Measurements from ENCODE around the gene KRT24.

Gene KRT24

GRCh38 chr17:40664582-40665333 lies 38.8 kb downstream of the KRT24 start, which contains the start of gene KRT222:
Gene KRT222, minus strand, starts transcription at chr17:40665177. Its CDS starts 78 bp downstream, at chr17:40665099.
- H3K79me2 ChIP-seq (ENCODE audit: insufficient read depth, low read depth): no peaks in the 10 kb centered on the region
- H3K4me3 ChIP-seq (IDR thresholded peaks at IDR 0.05; ENCODE audit: insufficient read depth, low read depth, low read length): no peak within 1 kb of the TSS
- no peak within 1 kb of the TSS for H3K9ac ChIP-seq
- no peak within 1 kb of the TSS for H2AFZ ChIP-seq (ENCODE audit: low read depth)
- no peaks in the 10 kb centered on the region for H3K27me3 ChIP-seq (ENCODE audit: insufficient read depth, low read depth)
- H3K4me1 ChIP-seq (ENCODE audit: low read depth, poor library complexity, severe bottlenecking): no peaks in the 10 kb centered on the region
- no peaks in the 10 kb centered on the region for H3K36me3 ChIP-seq (ENCODE audit: insufficient read depth)
- no peak for TF ChIP-seq CTCF (conservative IDR thresholded peaks at IDR 0.05; ENCODE audit: low read depth, low read length)
- no peak within 1 kb of the TSS for H3K27ac ChIP-seq
- H4K20me1 ChIP-seq (ENCODE audit: insufficient read depth): no peaks in the 10 kb centered on the region
- H3K4me2 ChIP-seq: no peak within 1 kb of the TSS

- H2AFZ ChIP-seq (ENCODE audit: low read depth): no peak overlapping the region; the same call in 1 of the 2 replicates
- no peaks in the 10 kb centered on the region for H3K36me3 ChIP-seq (ENCODE audit: insufficient read depth)
- no peaks in the 10 kb centered on the region for H3K4me1 ChIP-seq (ENCODE audit: low read depth, poor library complexity, severe bottlenecking)
- H3K4me3 ChIP-seq (IDR thresholded peaks at IDR 0.05; ENCODE audit: insufficient read depth, low read depth, low read length): no peak overlapping the region
- no peaks in the 10 kb centered on the region for H3K79me2 ChIP-seq (ENCODE audit: insufficient read depth, low read depth)
- no peak overlapping the region for H3K4me2 ChIP-seq
- H3K27ac ChIP-seq: no peak overlapping the region
- H4K20me1 ChIP-seq (ENCODE audit: insufficient read depth): no peaks in the 10 kb centered on the region
- no peak overlapping the region for H3K9ac ChIP-seq
- H3K27me3 ChIP-seq (ENCODE audit: insufficient read depth, low read depth): no peaks in the 10 kb centered on the region
- no peak for TF ChIP-seq CTCF (conservative IDR thresholded peaks at IDR 0.05; ENCODE audit: low read depth, low read length)
Measured at GRCh38 chr17:40663252-40663651, 40.3 kb downstream of the KRT24 start.

- H3K27me3 ChIP-seq (ENCODE audit: insufficient read depth, low read depth): no peaks in the 10 kb centered on the region
- TF ChIP-seq CTCF (conservative IDR thresholded peaks at IDR 0.05; ENCODE audit: low read depth, low read length): no peak
- no peak overlapping the region for H3K9ac ChIP-seq
- H3K4me2 ChIP-seq: no peak overlapping the region
- no peak overlapping the region for H3K4me3 ChIP-seq (IDR thresholded peaks at IDR 0.05; ENCODE audit: insufficient read depth, low read depth, low read length)
- no peaks in the 10 kb centered on the region for H4K20me1 ChIP-seq (ENCODE audit: insufficient read depth)
- H2AFZ ChIP-seq (ENCODE audit: low read depth): no peak overlapping the region
- H3K4me1 ChIP-seq (ENCODE audit: low read depth, poor library complexity, severe bottlenecking): no peaks in the 10 kb centered on the region
- H3K36me3 ChIP-seq (ENCODE audit: insufficient read depth): no peaks in the 10 kb centered on the region
- H3K79me2 ChIP-seq (ENCODE audit: insufficient read depth, low read depth): no peaks in the 10 kb centered on the region
- H3K27ac ChIP-seq: no peak overlapping the region
Measured at GRCh38 chr17:40659911-40660310, 43.6 kb downstream of the KRT24 start.

- no peak overlapping the region for H3K27ac ChIP-seq
- H3K4me1 ChIP-seq (ENCODE audit: low read depth, poor library complexity, severe bottlenecking): no peaks in the 10 kb centered on the region
- no peaks in the 10 kb centered on the region for H3K36me3 ChIP-seq (ENCODE audit: insufficient read depth)
- no peak overlapping the region for H3K4me2 ChIP-seq
- no peak overlapping the region for H3K9ac ChIP-seq
- H2AFZ ChIP-seq (ENCODE audit: low read depth): no peak overlapping the region
- H3K79me2 ChIP-seq (ENCODE audit: insufficient read depth, low read depth): no peaks in the 10 kb centered on the region
- no peak overlapping the region for H3K4me3 ChIP-seq (IDR thresholded peaks at IDR 0.05; ENCODE audit: insufficient read depth, low read depth, low read length)
- H4K20me1 ChIP-seq (ENCODE audit: insufficient read depth): no peaks in the 10 kb centered on the region
- H3K27me3 ChIP-seq (ENCODE audit: insufficient read depth, low read depth): no peaks in the 10 kb centered on the region
- TF ChIP-seq CTCF (conservative IDR thresholded peaks at IDR 0.05; ENCODE audit: low read depth, low read length): no peak
Measured at GRCh38 chr17:40658396-40658795, 45.2 kb downstream of the KRT24 start.

Measured in KMS-11 (cell line).